Measurements from ENCODE around the gene TNNI3. TPM values are rescaled to one million over a fixed set of nuclear protein-coding genes. Genes with fewer than 3 reads are reported as not detected.
"Not testable (repeated sequence)": the region's sequence is repeated elsewhere in the genome, so short reads cannot be mapped to it uniquely, and the experiment has no call there.

Gene TNNI3
- total RNA-seq (over 10,000 TPM in 4 of 10 donors, 1,000 to 10,000 TPM in 6; 3,000 to 12,900 (median 9,464) TPM), polyA plus RNA-seq (over 10,000 TPM in 1 of 2 donors, 1,000 to 10,000 TPM in 1; 4,629 to 45,177 TPM)
- long read RNA-seq, donor 1, transcript TNNI3-202 (4 exons, 699 nt) = minor isoform, 23 of 1,947 reads
- long read RNA-seq, donor 1, transcript TNNI3-208 (2 exons, 525 nt) = major isoform, 34 of 1,947 reads
- long read RNA-seq, donor 1, partial matches to known transcripts = 159 of 1,947 reads
- long read RNA-seq, donor 1, other reads (novel, unspliced or antisense) = 1,728 of 1,947 reads
- long read RNA-seq, donor 2, transcript TNNI3-202 (4 exons, 699 nt) = minor isoform, 65 of 6,978 reads
- long read RNA-seq, donor 2, transcript TNNI3-208 (2 exons, 525 nt) = major isoform, 69 of 6,978 reads
- long read RNA-seq, donor 2, transcript TNNI3-207 (5 exons, 669 nt) = minor isoform, 10 of 6,978 reads
- long read RNA-seq, donor 2, partial matches to known transcripts = 6,495 of 6,978 reads
- long read RNA-seq, donor 2, other reads (novel, unspliced or antisense) = 339 of 6,978 reads
- long read RNA-seq, donor 3, transcript TNNI3-208 (2 exons, 525 nt) = major isoform, 11 of 318 reads
- long read RNA-seq, donor 3, partial matches to known transcripts = 14 of 318 reads
- long read RNA-seq, donor 3, other reads (novel, unspliced or antisense) = 292 of 318 reads

DNA sequence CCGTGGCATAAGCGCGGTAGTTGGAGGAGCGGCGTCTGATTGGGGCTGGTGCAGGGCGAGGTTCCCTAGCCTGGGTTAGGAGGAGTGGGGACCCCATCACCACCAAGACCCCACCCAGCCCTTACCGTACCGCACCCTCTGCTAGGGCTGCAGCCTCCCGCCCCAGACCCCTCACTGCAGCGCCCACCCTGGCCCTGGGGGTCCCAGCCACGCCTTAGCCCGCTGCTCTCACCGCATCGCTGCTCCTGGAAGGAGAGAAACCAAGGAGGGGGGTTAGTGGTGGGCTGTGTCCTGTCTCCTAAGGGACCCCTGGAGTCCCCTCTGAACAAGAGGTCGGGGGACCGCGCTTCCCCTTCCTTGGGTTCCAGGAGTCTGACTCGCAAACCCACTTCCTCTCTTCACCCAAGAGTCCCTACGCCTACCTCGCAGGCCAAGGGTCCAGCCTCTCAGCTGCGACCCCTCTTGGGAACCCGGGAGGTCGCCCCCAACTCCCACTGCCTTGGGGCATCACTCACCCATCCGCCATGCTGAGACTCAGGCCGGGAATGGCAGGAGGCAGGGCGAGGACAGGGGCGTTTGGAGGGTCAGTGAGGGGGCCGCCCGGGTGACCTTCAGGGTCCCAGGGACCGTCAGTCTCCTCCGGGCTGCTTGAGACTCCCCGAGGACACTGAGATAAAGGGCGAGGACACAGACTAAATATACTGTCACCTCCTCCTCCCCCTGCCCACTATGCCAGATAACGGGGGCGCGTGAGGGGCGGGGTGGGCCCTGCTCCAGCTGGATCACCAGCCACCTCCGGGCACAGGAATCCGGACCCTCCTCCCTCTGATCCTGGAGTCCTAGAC, at the start of gene TNNI3:
Gene TNNI3 (minus strand): TSS at position 669 of the 845 bp plus-strand sequence. CDS start 143 bp downstream, at position 526.
- Histone ChIP-seq H3K36me3 (peaks cover 0 to 56% (median 0%) of the 10 kb centered on the region in 9 donors), H3K4me3 (peak within 1 kb of the TSS; percentile 26 to 78 (median 64)), H3K27me3 (peaks cover 0 to 58% (median 41%) of the 10 kb centered on the region in 7 donors), H3K27ac (peak within 1 kb of the TSS; percentile 68 to 100 (median 92)), H3K9me3 (no peaks in the 10 kb centered on the region), H3K4me1 (peaks cover 0 to 42% (median 15%) of the 10 kb centered on the region in 9 donors)
- peak; percentile 66 to 74 for DNase-seq
- peak; percentile 32 to 70 (median 60) for ATAC-seq
- TF ChIP-seq, protein P1, sequence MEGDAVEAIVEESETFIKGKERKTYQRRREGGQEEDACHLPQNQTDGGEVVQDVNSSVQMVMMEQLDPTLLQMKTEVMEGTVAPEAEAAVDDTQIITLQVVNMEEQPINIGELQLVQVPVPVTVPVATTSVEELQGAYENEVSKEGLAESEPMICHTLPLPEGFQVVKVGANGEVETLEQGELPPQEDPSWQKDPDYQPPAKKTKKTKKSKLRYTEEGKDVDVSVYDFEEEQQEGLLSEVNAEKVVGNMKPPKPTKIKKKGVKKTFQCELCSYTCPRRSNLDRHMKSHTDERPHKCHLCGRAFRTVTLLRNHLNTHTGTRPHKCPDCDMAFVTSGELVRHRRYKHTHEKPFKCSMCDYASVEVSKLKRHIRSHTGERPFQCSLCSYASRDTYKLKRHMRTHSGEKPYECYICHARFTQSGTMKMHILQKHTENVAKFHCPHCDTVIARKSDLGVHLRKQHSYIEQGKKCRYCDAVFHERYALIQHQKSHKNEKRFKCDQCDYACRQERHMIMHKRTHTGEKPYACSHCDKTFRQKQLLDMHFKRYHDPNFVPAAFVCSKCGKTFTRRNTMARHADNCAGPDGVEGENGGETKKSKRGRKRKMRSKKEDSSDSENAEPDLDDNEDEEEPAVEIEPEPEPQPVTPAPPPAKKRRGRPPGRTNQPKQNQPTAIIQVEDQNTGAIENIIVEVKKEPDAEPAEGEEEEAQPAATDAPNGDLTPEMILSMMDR (IDR thresholded peaks at IDR 0.05) = no peak
- intact Hi-C loops (cut with DNase I) = no loop called here
- WGBS, 2 donors = 16 to 25% methylated on average over 39 of the region's 39 CpGs

DNA sequence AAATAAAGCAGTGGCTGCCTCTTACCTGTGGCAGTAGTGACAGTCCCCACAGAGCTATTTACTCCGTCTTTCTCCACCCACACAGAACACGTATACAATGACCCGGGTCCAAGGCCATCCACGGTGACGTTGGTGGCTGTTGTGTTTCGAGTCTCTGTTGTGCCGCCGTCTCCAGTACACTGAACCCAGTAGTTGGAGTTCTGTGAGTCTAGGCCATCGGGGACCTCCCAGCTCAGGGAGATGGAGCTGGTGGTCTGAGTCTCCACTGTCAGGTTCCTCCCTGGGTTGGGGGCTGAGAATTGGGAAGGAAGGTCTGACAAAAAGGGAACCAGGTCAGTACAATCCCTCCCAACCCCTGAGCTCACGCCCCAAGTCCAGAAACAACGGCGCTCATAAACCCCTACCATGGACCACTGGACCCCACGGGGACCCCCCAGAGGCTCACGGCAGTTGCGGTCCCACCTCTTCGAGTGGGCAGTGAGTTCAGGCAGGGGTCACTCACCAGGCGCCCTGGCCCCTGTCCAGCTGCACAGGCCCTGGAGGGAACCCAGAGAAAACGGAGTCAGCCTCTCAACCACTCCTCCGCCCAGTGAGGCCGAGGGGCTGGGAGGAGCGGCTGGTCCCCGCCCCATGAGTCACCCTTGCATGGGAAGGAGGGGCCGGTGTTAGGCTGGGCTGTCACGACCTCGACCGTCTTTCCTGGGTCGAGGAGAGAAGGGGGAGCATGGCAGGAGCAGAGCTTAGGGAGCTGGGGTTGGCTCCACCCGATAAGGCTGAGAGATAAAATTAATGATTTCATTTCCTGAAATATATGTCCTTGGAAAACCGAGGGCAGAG, 49.4 kb upstream of the TNNI3 start:
- H3K36me3 ChIP-seq = no peaks in the 10 kb centered on the region
- TF ChIP-seq, protein P1 (IDR thresholded peaks at IDR 0.05) = no peak
- intact Hi-C loops (cut with DNase I) = no loop called here
- DNase-seq = peak; percentile 79 to 84
- H3K27me3 ChIP-seq = peaks cover 0 to 11% (median 0%) of the 10 kb centered on the region in 7 donors
- H3K4me3 ChIP-seq = peak overlapping the region in 7 of 10 donors; percentile 9 to 45 (median 38)
- H3K4me1 ChIP-seq = peaks cover 0 to 29% (median 13%) of the 10 kb centered on the region in 9 donors
- peak overlapping the region in 4 of 10 donors; percentile 50 to 65 (median 53) for H3K27ac ChIP-seq
- 27 to 32% methylated on average over 29 of the region's 29 CpGs for WGBS, 2 donors
- peak; percentile 93 to 98 (median 96) for ATAC-seq
- H3K9me3 ChIP-seq = peaks cover 0 to 2% (median 0%) of the 10 kb centered on the region in 11 donors

DNA sequence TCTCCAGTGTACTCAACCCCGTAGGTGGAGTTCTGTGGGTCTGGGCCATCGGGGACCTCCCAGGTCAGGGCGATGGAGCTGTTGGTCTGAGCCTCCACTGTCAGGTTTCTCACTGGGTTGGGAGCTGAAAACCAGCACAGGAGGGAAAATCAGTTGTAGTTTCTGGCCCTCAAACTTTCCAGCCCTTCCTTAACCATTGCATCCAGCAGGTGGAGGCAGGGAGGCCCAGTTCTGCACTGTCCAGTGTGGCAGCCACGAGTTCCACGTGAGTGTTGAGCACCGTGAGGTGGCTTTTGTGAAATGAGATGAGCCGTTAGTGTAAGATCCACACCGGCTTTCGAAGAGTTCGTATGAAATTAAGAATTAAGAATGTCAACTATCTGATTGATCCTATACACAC, 44.7 kb upstream of the TNNI3 start:
- DNase-seq; H3K27ac ChIP-seq; intact Hi-C loops (cut with DNase I); H3K9me3 ChIP-seq; H3K4me3 ChIP-seq; ATAC-seq; H3K36me3 ChIP-seq: not testable (repeated sequence)
- TF ChIP-seq, protein P1 (IDR thresholded peaks at IDR 0.05) = peak in 4 of 9 donors; percentile 10 to 23 (median 19)
- Histone ChIP-seq H3K27me3 (peaks cover 0 to 11% (median 0%) of the 10 kb centered on the region in 7 donors), H3K4me1 (peaks cover 0 to 10% (median 8%) of the 10 kb centered on the region in 9 donors)
- 69 to 82% methylated on average over 10 of the region's 10 CpGs for WGBS, 2 donors

Measured in heart right ventricle (tissue), 16 donors.